OCI-LY7 (cell line): ENCODE results near the gene JOSD1. TPM values are rescaled to one million over a fixed set of nuclear protein-coding genes. Genes with fewer than 3 reads are reported as not detected.
"Not testable (repeated sequence)": the region's sequence is repeated elsewhere in the genome, so short reads cannot be mapped to it uniquely, and the experiment has no call there.

Experiments
- BruUV-seq: library from RNA; stranded (reverse); fragments of 400-500 nt; replicated peaks from 2 replicates; lab custom pipeline; 2021; lab: Mats Ljungman, UMichigan
- CTCF ChIA-PET: fragments of 300-600 bp; sonication (Branson Sonifier 250); formaldehyde crosslinking; loops from one replicate; lab custom pipeline; 2022; ENCODE audit warnings: antibody characterized with exemption; ENCODE audit not compliant: unreplicated experiment; lab: Charles Lee
- POLR2A ChIA-PET: fragments of 300-600 bp; sonication (Branson Sonifier 250); formaldehyde crosslinking; loops from one replicate; lab custom pipeline; 2022; ENCODE audit warnings: antibody characterized with exemption; lab: Charles Lee
- DNase-seq: peaks from one replicate; pipeline ENCODE4 v3.0.0-alpha.2; 2015; ENCODE audit warnings: low spot score
- H2AFZ ChIP-seq: fragments of 200-600 bp; sonication (generic), shearing (Covaris generic); 2 replicates; pipeline ENCODE4 v1.6.1; 2014; ENCODE audit warnings: mild to moderate bottlenecking, antibody characterized with exemption, low read length, moderate library complexity
- H3K27ac ChIP-seq: fragments of 200-600 bp; sonication (generic); 2 replicates; pipeline ENCODE4 v1.5.1; 2014; ENCODE audit warnings: mixed run types, low read depth, mild to moderate bottlenecking, moderate library complexity, low read length, inconsistent platforms; ENCODE audit not compliant: poor library complexity, severe bottlenecking
- H3K36me3 ChIP-seq: fragments of 200-600 bp; sonication (generic); 2 replicates; pipeline ENCODE4 v1.6.1; 2014; ENCODE audit warnings: mild to moderate bottlenecking, antibody characterized with exemption, low read length, moderate library complexity, mixed read lengths; ENCODE audit not compliant: insufficient read depth
- H3K4me1 ChIP-seq: fragments of 200-600 bp; sonication (generic); 2 replicates; pipeline ENCODE4 v1.5.1; 2014; ENCODE audit warnings: mild to moderate bottlenecking, low read length; ENCODE audit not compliant: insufficient read depth, poor library complexity, severe bottlenecking
- H3K4me2 ChIP-seq: fragments of 200-600 bp; sonication (generic); 2 replicates; pipeline ENCODE4 v1.6.1; 2014; ENCODE audit warnings: mild to moderate bottlenecking, low read length
- H3K4me3 ChIP-seq: fragments of 200-600 bp; sonication (generic); 2 replicates; pipeline ENCODE4 v1.5.1; 2014; ENCODE audit warnings: mild to moderate bottlenecking, low read depth, low read length; ENCODE audit not compliant: poor library complexity, severe bottlenecking
- H3K79me2 ChIP-seq: fragments of 200-600 bp; sonication (generic); 2 replicates; pipeline ENCODE4 v1.6.1; 2016; ENCODE audit warnings: low read depth, mild to moderate bottlenecking, low read length, moderate library complexity, mixed read lengths; ENCODE audit not compliant: insufficient read depth
- H3K9me2 ChIP-seq: fragments of 200-600 bp; sonication (generic); 2 replicates; pipeline ENCODE4 v1.6.1; 2016; ENCODE audit warnings: mild to moderate bottlenecking, low read length, mixed read lengths; ENCODE audit not compliant: insufficient read depth
- H3K9me3 ChIP-seq: fragments of 200-600 bp; sonication (generic); 2 replicates; pipeline ENCODE4 v1.6.1; 2014; ENCODE audit warnings: mild to moderate bottlenecking, mixed run types, low read length, mixed read lengths
- H4K20me1 ChIP-seq: fragments of 200-600 bp; sonication (generic); 2 replicates; pipeline ENCODE4 v1.6.1; 2014; ENCODE audit warnings: mild to moderate bottlenecking, antibody characterized with exemption, low read length, moderate library complexity, mixed read lengths; ENCODE audit not compliant: insufficient read depth
- EZH2phosphoT487 ChIP-seq: fragments of 200-600 bp; sonication (generic); IDR thresholded peaks from 2 replicates; pipeline ENCODE4 v1.6.1; 2018; ENCODE audit warnings: low read depth, borderline replicate concordance, mild to moderate bottlenecking, mixed run types, antibody characterized with exemption, low read length, moderate library complexity, mixed read lengths
- intact Hi-C: fragments of 100-400 bp; cut with micrococcal nuclease; formaldehyde crosslinking; loops from one replicate; pipeline ENCODE4 v1.10.0; 2022; ENCODE audit not compliant: unreplicated experiment
- total RNA-seq, 2 experiments: library from RNA; depleted of rRNA in 1 of 2; stranded (reverse); fragments of >200 nt in 1 of 2; shearing (Covaris generic) in 1 of 2; gene quantifications; 2 replicates each; pipeline ENCODE4 v1.2.3, GENCODE V29; 2014 to 2022
- TF ChIP-seq, protein P1 (sequence below): fragments of 200-600 bp; sonication (generic); conservative IDR thresholded peaks from 2 replicates; pipeline ENCODE4 v1.5.1; 2014; ENCODE audit warnings: mild to moderate bottlenecking, antibody characterized with exemption, low read length, moderate library complexity, mixed read lengths

JOSD1 gene
- total RNA-seq, 2 experiments from 2014 or later = 50.4 to 56.3 TPM

DNA sequence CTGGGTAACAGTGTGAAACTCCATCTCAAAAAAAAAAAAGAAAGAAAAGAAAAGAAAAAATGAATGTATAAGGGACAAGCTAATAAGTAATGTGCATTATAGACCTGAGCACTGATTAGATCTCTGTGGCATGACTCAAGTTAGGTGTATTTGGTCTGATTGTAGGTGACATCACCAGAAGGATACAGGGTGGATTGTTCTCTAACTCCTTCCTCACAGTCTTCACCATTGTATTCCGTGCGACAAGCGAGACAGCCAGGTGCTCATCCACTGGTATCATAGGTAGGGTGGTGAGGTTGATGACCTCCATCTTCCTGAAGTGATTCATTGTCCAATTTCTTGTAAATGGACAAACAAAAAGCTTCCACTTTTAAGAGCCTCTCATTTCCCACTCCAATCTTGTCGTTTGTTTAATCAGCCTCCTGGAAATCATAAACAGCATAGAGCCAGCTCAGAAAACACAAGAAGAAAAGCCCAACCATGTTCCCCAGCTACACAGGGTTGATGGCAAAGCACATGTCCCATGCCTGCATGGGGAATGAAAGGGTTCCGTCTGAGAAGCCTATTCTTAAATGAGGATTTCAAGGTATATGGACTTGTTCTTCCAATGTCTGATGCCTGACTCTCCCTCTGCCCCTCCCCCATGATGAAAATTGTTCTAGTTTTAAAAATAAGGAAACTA, 50.8 kb downstream of the JOSD1 start:
- POLR2A ChIA-PET = no interaction called here
- H4K20me1 ChIP-seq = 0 out of 2 replicates have a peak, but pooled peaks cover 4% of the 10 kb centered on the region
- no peaks in the 10 kb centered on the region for H3K4me1 ChIP-seq
- no peaks in the 10 kb centered on the region for H3K9me3 ChIP-seq
- no TSS peak for BruUV-seq
- no peaks in the 10 kb centered on the region for H3K79me2 ChIP-seq
- no peak for DNase-seq
- H3K9me2 ChIP-seq = no peaks in the 10 kb centered on the region
- intact Hi-C loops = no loop called here
- H3K4me2 ChIP-seq = no peak overlapping the region
- no peak overlapping the region for H2AFZ ChIP-seq
- CTCF ChIA-PET = no interaction called here
- H3K4me3 ChIP-seq = no peak overlapping the region
- TF ChIP-seq, protein P1, sequence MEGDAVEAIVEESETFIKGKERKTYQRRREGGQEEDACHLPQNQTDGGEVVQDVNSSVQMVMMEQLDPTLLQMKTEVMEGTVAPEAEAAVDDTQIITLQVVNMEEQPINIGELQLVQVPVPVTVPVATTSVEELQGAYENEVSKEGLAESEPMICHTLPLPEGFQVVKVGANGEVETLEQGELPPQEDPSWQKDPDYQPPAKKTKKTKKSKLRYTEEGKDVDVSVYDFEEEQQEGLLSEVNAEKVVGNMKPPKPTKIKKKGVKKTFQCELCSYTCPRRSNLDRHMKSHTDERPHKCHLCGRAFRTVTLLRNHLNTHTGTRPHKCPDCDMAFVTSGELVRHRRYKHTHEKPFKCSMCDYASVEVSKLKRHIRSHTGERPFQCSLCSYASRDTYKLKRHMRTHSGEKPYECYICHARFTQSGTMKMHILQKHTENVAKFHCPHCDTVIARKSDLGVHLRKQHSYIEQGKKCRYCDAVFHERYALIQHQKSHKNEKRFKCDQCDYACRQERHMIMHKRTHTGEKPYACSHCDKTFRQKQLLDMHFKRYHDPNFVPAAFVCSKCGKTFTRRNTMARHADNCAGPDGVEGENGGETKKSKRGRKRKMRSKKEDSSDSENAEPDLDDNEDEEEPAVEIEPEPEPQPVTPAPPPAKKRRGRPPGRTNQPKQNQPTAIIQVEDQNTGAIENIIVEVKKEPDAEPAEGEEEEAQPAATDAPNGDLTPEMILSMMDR = no peak
- no peak for TF ChIP-seq EZH2phosphoT487
- H3K36me3 ChIP-seq = no peaks in the 10 kb centered on the region
- no peak overlapping the region for H3K27ac ChIP-seq

DNA sequence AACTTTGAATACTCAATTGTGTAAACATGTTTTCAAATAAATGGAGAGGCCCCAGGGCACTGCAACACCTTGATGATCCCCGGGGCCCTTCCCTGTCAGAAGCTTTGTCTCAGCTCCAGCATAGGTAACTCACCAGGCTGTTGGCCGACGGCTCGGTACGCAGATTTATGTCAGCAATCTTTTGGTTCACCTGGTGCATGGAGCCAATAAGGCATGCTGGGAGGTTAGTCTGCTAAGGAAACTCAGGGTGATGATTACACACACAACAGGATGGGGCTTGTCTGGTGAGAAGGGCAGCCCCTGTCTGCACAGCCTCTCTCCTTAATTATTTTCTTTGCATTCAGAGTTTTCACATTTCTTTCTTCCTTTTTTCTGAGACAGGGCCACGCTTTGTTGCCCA, 55.3 kb downstream of the JOSD1 start:
- BruUV-seq = no TSS peak
- TF ChIP-seq, protein P1 = no peak
- TF ChIP-seq EZH2phosphoT487 = no peak
- H3K79me2 ChIP-seq = no peaks in the 10 kb centered on the region
- H3K36me3 ChIP-seq = no peaks in the 10 kb centered on the region
- no peak overlapping the region for H3K4me3 ChIP-seq
- H4K20me1 ChIP-seq = 0 out of 2 replicates have a peak, but pooled peaks cover 4% of the 10 kb centered on the region
- ChIA-PET CTCF (no interaction called here), POLR2A (no interaction called here)
- no peak overlapping the region for H3K27ac ChIP-seq
- H3K4me2 ChIP-seq = no peak overlapping the region
- no peak overlapping the region for H2AFZ ChIP-seq
- intact Hi-C loops = no loop called here
- no peaks in the 10 kb centered on the region for H3K4me1 ChIP-seq
- H3K9me3 ChIP-seq = no peaks in the 10 kb centered on the region
- no peak for DNase-seq
- H3K9me2 ChIP-seq = no peaks in the 10 kb centered on the region

DNA sequence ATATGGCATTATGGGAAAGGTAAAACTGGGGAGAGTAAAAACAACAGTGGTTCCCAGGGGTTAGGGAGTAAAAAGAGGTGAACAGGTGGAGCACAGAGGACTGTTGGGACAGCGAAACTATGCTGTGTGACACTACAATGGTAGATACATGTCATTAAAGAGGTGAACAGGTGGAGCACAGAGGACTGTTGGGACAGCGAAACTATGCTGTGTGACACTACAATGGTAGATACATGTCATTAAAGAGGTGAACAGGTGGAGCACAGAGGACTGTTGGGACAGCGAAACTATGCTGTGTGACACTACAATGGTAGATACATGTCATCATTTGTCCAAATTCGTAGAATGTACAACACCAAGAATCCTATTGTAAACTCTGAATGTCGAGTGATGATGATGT, 56.5 kb downstream of the JOSD1 start:
- H4K20me1 ChIP-seq, DNase-seq, H3K4me1 ChIP-seq, H3K9me2 ChIP-seq, POLR2A ChIA-PET, H3K36me3 ChIP-seq, H3K27ac ChIP-seq, BruUV-seq, intact Hi-C loops, H3K79me2 ChIP-seq, H3K4me3 ChIP-seq, H3K4me2 ChIP-seq, H3K9me3 ChIP-seq, H2AFZ ChIP-seq, CTCF ChIA-PET: not testable (repeated sequence)
